Esophagus muscularis mucosa (tissue), 3 donors: ENCODE data around the gene KLF15.

Experiments used
- CTCF ChIP-seq, 3 experiments: fragments of 200-600 bp in 2 of 3; fragments of 450-650 bp in 1 of 3; sonication (generic) in 2 of 3; IDR thresholded peaks; one replicate each; pipeline ENCODE4 v1.5.1; 2017 to 2019; ENCODE audit warnings: antibody characterized with exemption in 3 of 3, mild to moderate bottlenecking in 2 of 3, moderate library complexity in 1 of 3
- POLR2AphosphoS5 ChIP-seq, 2 donors: sonication (generic); formaldehyde crosslinking; IDR thresholded peaks; one replicate each; pipeline ENCODE4 v1.6.1; 2017; ENCODE audit warnings: antibody characterized with exemption in 2 of 2

- TF ChIP-seq CTCF (IDR thresholded peaks at IDR 0.05), result no peak
- TF ChIP-seq POLR2AphosphoS5 (IDR thresholded peaks at IDR 0.05), result no peak
Measured at GRCh38 chr3:126360046-126360713, 3.0 kb upstream of the KLF15 start.
